Liver (tissue), 9 donors: Measurements from ENCODE around the gene ZMYM3. TPM values are rescaled to one million over a fixed set of nuclear protein-coding genes. Genes with fewer than 3 reads are reported as not detected.

Experiments
- DNase-seq: peaks from one replicate; pipeline ENCODE4 v3.0.0-alpha.2; 2017; ENCODE audit warnings: low spot score
- H3K27ac ChIP-seq, 2 donors: one replicate each; pipeline ENCODE4 v1.7.0; 2013; ENCODE audit warnings: inconsistent platforms in 2 of 2, low read length in 2 of 2, control low read depth in 1 of 2, low read depth in 1 of 2, mild to moderate bottlenecking in 1 of 2
- H3K27me3 ChIP-seq, 4 donors: one replicate each; pipeline versions ENCODE4 v1.6.1 to v1.7.0; 2013; ENCODE audit warnings: low read length in 3 of 4, inconsistent platforms in 1 of 4, mild to moderate bottlenecking in 1 of 4, moderate library complexity in 1 of 4; ENCODE audit not compliant: control insufficient read depth in 4 of 4, insufficient read depth in 4 of 4
- H3K36me3 ChIP-seq, 4 donors: one replicate each; pipeline versions ENCODE4 v1.6.1 to v1.7.0; 2013; ENCODE audit warnings: low read length in 3 of 4, mild to moderate bottlenecking in 3 of 4, low read depth in 1 of 4, moderate library complexity in 1 of 4; ENCODE audit not compliant: control insufficient read depth in 4 of 4, insufficient read depth in 3 of 4
- H3K4me1 ChIP-seq, 4 donors: one replicate each; pipeline versions ENCODE4 v1.6.1 to v1.7.0; 2013; ENCODE audit warnings: low read length in 3 of 4, mild to moderate bottlenecking in 3 of 4, moderate library complexity in 1 of 4; ENCODE audit not compliant: control insufficient read depth in 4 of 4, insufficient read depth in 4 of 4
- H3K4me3 ChIP-seq, 3 donors: one replicate each; pipeline versions ENCODE4 v1.6.1 to v1.7.0; 2013; ENCODE audit warnings: low read length in 3 of 3, control low read depth in 1 of 3, low read depth in 1 of 3, mild to moderate bottlenecking in 1 of 3
- H3K9ac ChIP-seq, 2 donors: one replicate each; pipeline ENCODE4 v1.7.0; 2013; ENCODE audit warnings: low read length in 2 of 2, mild to moderate bottlenecking in 2 of 2, moderate library complexity in 2 of 2, control low read depth in 1 of 2, low read depth in 1 of 2
- H3K9me3 ChIP-seq, 4 donors: one replicate each; pipeline versions ENCODE4 v1.6.1 to v1.7.0; 2013; ENCODE audit warnings: low read length in 3 of 4; ENCODE audit not compliant: control insufficient read depth in 4 of 4
- ATF3 ChIP-seq: IDR thresholded peaks from 2 replicates; pipeline ENCODE4 v1.6.1; 2016; ENCODE audit warnings: antibody characterized with exemption
- EGR1 ChIP-seq, 2 donors: IDR thresholded peaks; 2 replicates each; pipeline ENCODE4 v1.6.1; 2016 to 2018; ENCODE audit warnings: antibody characterized with exemption in 2 of 2, low read depth in 2 of 2
- FOXA1 ChIP-seq: IDR thresholded peaks from 2 replicates; pipeline ENCODE4 v1.6.1; 2016; ENCODE audit warnings: antibody characterized with exemption
- FOXA2 ChIP-seq: IDR thresholded peaks from 2 replicates; pipeline ENCODE4 v1.6.1; 2016; ENCODE audit warnings: antibody characterized with exemption
- HNF4G ChIP-seq: IDR thresholded peaks from 2 replicates; pipeline ENCODE4 v1.6.1; 2016; ENCODE audit warnings: antibody characterized with exemption
- JUND ChIP-seq, 2 donors: IDR thresholded peaks; 2 replicates each; pipeline ENCODE4 v1.6.1; 2016; ENCODE audit warnings: antibody characterized with exemption in 2 of 2
- NR2F2 ChIP-seq: IDR thresholded peaks from 2 replicates; pipeline ENCODE4 v1.6.1; 2016; ENCODE audit warnings: antibody characterized with exemption
- RAD21 ChIP-seq, 2 donors: IDR thresholded peaks; 2 replicates each; pipeline ENCODE4 v1.6.1; 2016; ENCODE audit warnings: antibody characterized with exemption in 2 of 2, mild to moderate bottlenecking in 2 of 2
- RXRA ChIP-seq, 2 donors: IDR thresholded peaks; 2 replicates each; pipeline ENCODE4 v1.6.1; 2017 to 2018; ENCODE audit warnings: antibody characterized with exemption in 2 of 2, mild to moderate bottlenecking in 1 of 2
- SP1 ChIP-seq: IDR thresholded peaks from 2 replicates; pipeline ENCODE4 v1.6.1; 2018; ENCODE audit warnings: antibody characterized with exemption, mild to moderate bottlenecking
- TAF1 ChIP-seq: conservative IDR thresholded peaks from 2 replicates; pipeline ENCODE4 v1.6.1; 2016; ENCODE audit warnings: antibody characterized with exemption, mild to moderate bottlenecking
- YY1 ChIP-seq: IDR thresholded peaks from 2 replicates; pipeline ENCODE4 v1.6.1; 2016; ENCODE audit warnings: antibody characterized with exemption, mild to moderate bottlenecking
- WGBS: extraction: QIAGEN DNeasy Blood & Tissue Kit; methylation state at CpG from one replicate; pipeline ENCODE4 v1.1.7; 2013; 5-methylcytosine and 5-hydroxymethylcytosine counted together
- polyA plus RNA-seq, 2 donors: library from polyadenylated mRNA; stranded (reverse) in 1 of 2; unstranded in 1 of 2; fragments of 200-250 nt in 1 of 2; fragments of >200 nt in 1 of 2; fragmentation: Nextera tagmentation in 1 of 2; extraction: Ambion mirVana in 1 of 2; gene quantifications; one replicate each; pipeline versions ENCODE4 v1.2.1 to v1.2.3, GENCODE V29; 2013 to 2015
- total RNA-seq, 2 donors: library from RNA; depleted of rRNA; stranded (reverse); fragments of >200 nt; gene quantifications; one replicate each; pipeline ENCODE4 v1.2.3, GENCODE V29; 2014
- TF ChIP-seq, protein P1 (sequence below): IDR thresholded peaks from 2 replicates; pipeline ENCODE4 v1.6.1; 2016; ENCODE audit warnings: antibody characterized with exemption
- TF ChIP-seq, protein P2 (sequence below): IDR thresholded peaks from 2 replicates; pipeline ENCODE4 v1.6.1; 2016; ENCODE audit warnings: antibody characterized with exemption, mild to moderate bottlenecking
- TF ChIP-seq, protein P3 (sequence below): IDR thresholded peaks from 2 replicates; pipeline ENCODE4 v1.6.1; 2016; ENCODE audit warnings: antibody characterized with exemption
- TF ChIP-seq, protein P4 (sequence below): fragments of 150-350 bp; IDR thresholded peaks from 2 replicates; pipeline ENCODE4 v1.5.1; 2017; ENCODE audit warnings: improper control_type of control experiment, low read depth, low read length; ENCODE audit not compliant: missing input control
- donor health status: healthy.
- donor health status: healthy.
- donor health status: healthy.
- donor health status: healthy.
- donor health status: healthy.

The ZMYM3 gene
- total and polyA plus RNA-seq, 4 donors = 4.5 to 13.3 (median 6.2) TPM

DNA sequence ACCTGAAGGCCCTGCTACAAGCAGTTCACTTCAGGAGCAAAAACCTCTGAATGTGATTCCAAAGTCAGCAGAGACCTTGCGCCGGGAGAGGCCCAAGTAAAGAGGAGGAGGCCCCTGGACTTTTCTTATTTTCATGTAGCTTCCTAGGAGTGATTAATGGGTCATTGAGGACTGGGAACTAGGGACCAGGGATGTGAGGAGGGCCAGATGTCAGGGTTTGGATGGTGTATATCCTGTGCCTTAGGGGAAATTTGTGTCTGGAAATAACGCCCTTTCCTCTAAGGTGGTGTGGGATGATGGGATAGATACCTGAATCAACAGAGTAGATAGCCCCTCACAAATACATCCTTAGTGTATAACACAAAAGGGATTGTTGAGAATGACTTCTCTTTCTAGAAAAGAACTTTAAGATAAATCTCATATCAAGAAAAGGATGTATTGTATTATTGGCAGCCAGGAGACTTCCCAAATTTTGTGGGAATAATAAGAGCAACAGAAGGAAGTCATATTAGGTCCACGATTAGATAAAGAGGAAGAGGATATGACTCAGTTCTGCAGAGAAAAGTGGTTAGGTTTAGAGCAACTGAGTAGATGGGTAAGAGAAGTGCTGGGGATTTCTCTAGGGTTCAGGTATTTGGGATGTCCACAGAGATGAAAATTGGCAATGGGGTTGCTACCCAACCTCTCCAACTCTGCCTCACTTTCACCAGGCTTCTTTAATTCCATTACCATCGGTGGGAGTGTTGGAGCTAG is 48.7 kb upstream of the ZMYM3 start:
- Histone ChIP-seq H3K36me3 (peaks cover 3 to 18% (median 12%) of the 10 kb centered on the region in 4 donors), H3K27ac (no peak overlapping the region), H3K4me3 (no peak overlapping the region), H3K4me1 (peaks cover 8 to 28% (median 12%) of the 10 kb centered on the region in 4 donors), H3K27me3 (no peaks in the 10 kb centered on the region), H3K9ac (no peak overlapping the region), H3K9me3 (no peaks in the 10 kb centered on the region)
- DNase-seq = no peak
- 86% methylated on average over 5 of the region's 5 CpGs for WGBS
- TF ChIP-seq NR2F2 (no peak), YY1 (no peak), ATF3 (no peak)
- TF ChIP-seq, protein P1, sequence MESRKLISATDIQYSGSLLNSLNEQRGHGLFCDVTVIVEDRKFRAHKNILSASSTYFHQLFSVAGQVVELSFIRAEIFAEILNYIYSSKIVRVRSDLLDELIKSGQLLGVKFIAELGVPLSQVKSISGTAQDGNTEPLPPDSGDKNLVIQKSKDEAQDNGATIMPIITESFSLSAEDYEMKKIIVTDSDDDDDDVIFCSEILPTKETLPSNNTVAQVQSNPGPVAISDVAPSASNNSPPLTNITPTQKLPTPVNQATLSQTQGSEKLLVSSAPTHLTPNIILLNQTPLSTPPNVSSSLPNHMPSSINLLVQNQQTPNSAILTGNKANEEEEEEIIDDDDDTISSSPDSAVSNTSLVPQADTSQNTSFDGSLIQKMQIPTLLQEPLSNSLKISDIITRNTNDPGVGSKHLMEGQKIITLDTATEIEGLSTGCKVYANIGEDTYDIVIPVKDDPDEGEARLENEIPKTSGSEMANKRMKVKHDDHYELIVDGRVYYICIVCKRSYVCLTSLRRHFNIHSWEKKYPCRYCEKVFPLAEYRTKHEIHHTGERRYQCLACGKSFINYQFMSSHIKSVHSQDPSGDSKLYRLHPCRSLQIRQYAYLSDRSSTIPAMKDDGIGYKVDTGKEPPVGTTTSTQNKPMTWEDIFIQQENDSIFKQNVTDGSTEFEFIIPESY = no peak
- TF ChIP-seq, protein P2, sequence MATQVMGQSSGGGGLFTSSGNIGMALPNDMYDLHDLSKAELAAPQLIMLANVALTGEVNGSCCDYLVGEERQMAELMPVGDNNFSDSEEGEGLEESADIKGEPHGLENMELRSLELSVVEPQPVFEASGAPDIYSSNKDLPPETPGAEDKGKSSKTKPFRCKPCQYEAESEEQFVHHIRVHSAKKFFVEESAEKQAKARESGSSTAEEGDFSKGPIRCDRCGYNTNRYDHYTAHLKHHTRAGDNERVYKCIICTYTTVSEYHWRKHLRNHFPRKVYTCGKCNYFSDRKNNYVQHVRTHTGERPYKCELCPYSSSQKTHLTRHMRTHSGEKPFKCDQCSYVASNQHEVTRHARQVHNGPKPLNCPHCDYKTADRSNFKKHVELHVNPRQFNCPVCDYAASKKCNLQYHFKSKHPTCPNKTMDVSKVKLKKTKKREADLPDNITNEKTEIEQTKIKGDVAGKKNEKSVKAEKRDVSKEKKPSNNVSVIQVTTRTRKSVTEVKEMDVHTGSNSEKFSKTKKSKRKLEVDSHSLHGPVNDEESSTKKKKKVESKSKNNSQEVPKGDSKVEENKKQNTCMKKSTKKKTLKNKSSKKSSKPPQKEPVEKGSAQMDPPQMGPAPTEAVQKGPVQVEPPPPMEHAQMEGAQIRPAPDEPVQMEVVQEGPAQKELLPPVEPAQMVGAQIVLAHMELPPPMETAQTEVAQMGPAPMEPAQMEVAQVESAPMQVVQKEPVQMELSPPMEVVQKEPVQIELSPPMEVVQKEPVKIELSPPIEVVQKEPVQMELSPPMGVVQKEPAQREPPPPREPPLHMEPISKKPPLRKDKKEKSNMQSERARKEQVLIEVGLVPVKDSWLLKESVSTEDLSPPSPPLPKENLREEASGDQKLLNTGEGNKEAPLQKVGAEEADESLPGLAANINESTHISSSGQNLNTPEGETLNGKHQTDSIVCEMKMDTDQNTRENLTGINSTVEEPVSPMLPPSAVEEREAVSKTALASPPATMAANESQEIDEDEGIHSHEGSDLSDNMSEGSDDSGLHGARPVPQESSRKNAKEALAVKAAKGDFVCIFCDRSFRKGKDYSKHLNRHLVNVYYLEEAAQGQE = no peak

- no peak within 1 kb of the TSS for H3K4me3 ChIP-seq
- H3K4me1 ChIP-seq = peaks cover 8 to 28% (median 12%) of the 10 kb centered on the region in 4 donors
- H3K27me3 ChIP-seq = no peaks in the 10 kb centered on the region
- H3K9ac ChIP-seq = no peak within 1 kb of the TSS
- no peaks in the 10 kb centered on the region for H3K9me3 ChIP-seq
- H3K27ac ChIP-seq = no peak within 1 kb of the TSS
- H3K36me3 ChIP-seq = peaks cover 3 to 29% (median 22%) of the 10 kb centered on the region in 4 donors
- 43% methylated on average over 10 of the region's 10 CpGs for whole genome bisulfite sequencing
- DNase-seq = no peak
- TF ChIP-seq EGR1 (IDR thresholded peaks at IDR 0.05; ENCODE audit: low read depth in 2 of 2) (no peak), RAD21 (IDR thresholded peaks at IDR 0.05) (peak in 1 of 2 donors; percentile 14), HNF4G (peak; percentile 48), RXRA (IDR thresholded peaks at IDR 0.05) (peak; percentile 7 to 44), SP1 (peak; percentile 49), FOXA2 (no peak), TAF1 (no peak), YY1 (peak; percentile 15), FOXA1 (no peak), JUND (IDR thresholded peaks at IDR 0.05) (peak in 1 of 2 donors; percentile 29), NR2F2 (no peak)
- TF ChIP-seq, protein P1 = no peak
- TF ChIP-seq, protein P3, sequence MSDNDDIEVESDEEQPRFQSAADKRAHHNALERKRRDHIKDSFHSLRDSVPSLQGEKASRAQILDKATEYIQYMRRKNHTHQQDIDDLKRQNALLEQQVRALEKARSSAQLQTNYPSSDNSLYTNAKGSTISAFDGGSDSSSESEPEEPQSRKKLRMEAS = no peak
- TF ChIP-seq, protein P2 = no peak
- TF ChIP-seq, protein P4, sequence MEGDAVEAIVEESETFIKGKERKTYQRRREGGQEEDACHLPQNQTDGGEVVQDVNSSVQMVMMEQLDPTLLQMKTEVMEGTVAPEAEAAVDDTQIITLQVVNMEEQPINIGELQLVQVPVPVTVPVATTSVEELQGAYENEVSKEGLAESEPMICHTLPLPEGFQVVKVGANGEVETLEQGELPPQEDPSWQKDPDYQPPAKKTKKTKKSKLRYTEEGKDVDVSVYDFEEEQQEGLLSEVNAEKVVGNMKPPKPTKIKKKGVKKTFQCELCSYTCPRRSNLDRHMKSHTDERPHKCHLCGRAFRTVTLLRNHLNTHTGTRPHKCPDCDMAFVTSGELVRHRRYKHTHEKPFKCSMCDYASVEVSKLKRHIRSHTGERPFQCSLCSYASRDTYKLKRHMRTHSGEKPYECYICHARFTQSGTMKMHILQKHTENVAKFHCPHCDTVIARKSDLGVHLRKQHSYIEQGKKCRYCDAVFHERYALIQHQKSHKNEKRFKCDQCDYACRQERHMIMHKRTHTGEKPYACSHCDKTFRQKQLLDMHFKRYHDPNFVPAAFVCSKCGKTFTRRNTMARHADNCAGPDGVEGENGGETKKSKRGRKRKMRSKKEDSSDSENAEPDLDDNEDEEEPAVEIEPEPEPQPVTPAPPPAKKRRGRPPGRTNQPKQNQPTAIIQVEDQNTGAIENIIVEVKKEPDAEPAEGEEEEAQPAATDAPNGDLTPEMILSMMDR = no peak
Measured at GRCh38 chrX:71301195-71301924, 47.4 kb upstream of the ZMYM3 start, which contains the start of gene ITGB1BP2. Gene ITGB1BP2, plus strand, starts transcription at chrX:71301750. Its CDS starts 57 bp downstream, at chrX:71301807.
